BLaER1 treated with 17β-estradiol and CSF1 and Interleukin-3, amounts not matched to agents 10 nM and 100 nM (cell line): ENCODE data around the gene MDFIC2.

Experiments
- H3K27ac ChIP-seq, 11 experiments: shearing (Covaris generic); formaldehyde crosslinking; 2 replicates each; pipeline ENCODE4 v1.8.1; 2022
- H3K27me3 ChIP-seq, 11 experiments: shearing (Covaris generic); formaldehyde crosslinking; 2 replicates each; pipeline ENCODE4 v1.8.1; 2022
- H3K36me3 ChIP-seq, 11 experiments: shearing (Covaris generic); formaldehyde crosslinking; 2 replicates each; pipeline ENCODE4 v1.8.1; 2022
- H3K4me1 ChIP-seq, 10 experiments: shearing (Covaris generic); formaldehyde crosslinking; 2 replicates each; pipeline ENCODE4 v1.8.1; 2022
- H3K4me2 ChIP-seq, 11 experiments: shearing (Covaris generic); formaldehyde crosslinking; 2 replicates each; pipeline ENCODE4 v1.8.1; 2022
- H3K4me3 ChIP-seq, 10 experiments: shearing (Covaris generic); formaldehyde crosslinking; 2 replicates each; pipeline ENCODE4 v1.8.1; 2022
- H3K9ac ChIP-seq, 11 experiments: shearing (Covaris generic); formaldehyde crosslinking; 2 replicates each; pipeline ENCODE4 v1.8.1; 2022
- H3K9me3 ChIP-seq, 11 experiments: shearing (Covaris generic); formaldehyde crosslinking; replicated peaks in 1 of 11; 2 replicates each; pipeline ENCODE4 v1.8.1; 2022
- H4K20me1 ChIP-seq, 11 experiments: shearing (Covaris generic); formaldehyde crosslinking; 2 replicates each; pipeline ENCODE4 v1.8.1; 2022
- Cebpa-rat ChIP-seq, 11 experiments: shearing (Covaris generic); IDR thresholded peaks; 2 replicates each; pipeline ENCODE4 v1.8.1; 2022

Gene MDFIC2

GRCh38 chr3:70272798-70273197 is 39.6 kb downstream of the MDFIC2 start:
- no peaks in the 10 kb centered on the region for H3K27me3 ChIP-seq
- H3K27ac ChIP-seq: no peak overlapping the region
- no peaks in the 10 kb centered on the region for H4K20me1 ChIP-seq
- no peaks in the 10 kb centered on the region for H3K36me3 ChIP-seq
- no peak overlapping the region for H3K4me3 ChIP-seq
- H3K9me3 ChIP-seq: no peaks in the 10 kb centered on the region
- H3K4me1 ChIP-seq: no peaks in the 10 kb centered on the region
- H3K4me2 ChIP-seq: no peak overlapping the region
- TF ChIP-seq Cebpa-rat (IDR thresholded peaks at IDR 0.05): no peak
- no peak overlapping the region for H3K9ac ChIP-seq

GRCh38 chr3:70264122-70264780 is 48.2 kb downstream of the MDFIC2 start:
- Histone ChIP-seq H3K27ac (no peak overlapping the region), H4K20me1 (no peaks in the 10 kb centered on the region), H3K9ac (no peak overlapping the region), H3K36me3 (no peaks in the 10 kb centered on the region), H3K9me3 (no peaks in the 10 kb centered on the region), H3K27me3 (no peaks in the 10 kb centered on the region), H3K4me1 (no peaks in the 10 kb centered on the region), H3K4me2 (no peak overlapping the region), H3K4me3 (no peak overlapping the region)
- TF ChIP-seq Cebpa-rat (IDR thresholded peaks at IDR 0.05): no peak

GRCh38 chr3:70261283-70261682 is 51.2 kb downstream of the MDFIC2 start:
- H3K4me2 ChIP-seq: no peak overlapping the region
- no peaks in the 10 kb centered on the region for H3K9me3 ChIP-seq
- no peaks in the 10 kb centered on the region for H3K4me1 ChIP-seq
- H3K36me3 ChIP-seq: no peaks in the 10 kb centered on the region
- H3K27me3 ChIP-seq: no peaks in the 10 kb centered on the region
- H3K9ac ChIP-seq: no peak overlapping the region
- H3K4me3 ChIP-seq: no peak overlapping the region
- no peaks in the 10 kb centered on the region for H4K20me1 ChIP-seq
- no peak for TF ChIP-seq Cebpa-rat (IDR thresholded peaks at IDR 0.05)
- no peak overlapping the region for H3K27ac ChIP-seq

- Histone ChIP-seq H4K20me1 (no peaks in the 10 kb centered on the region), H3K27me3 (no peaks in the 10 kb centered on the region), H3K4me2 (no peak overlapping the region), H3K9ac (no peak overlapping the region), H3K4me1 (no peaks in the 10 kb centered on the region), H3K4me3 (no peak overlapping the region), H3K36me3 (no peaks in the 10 kb centered on the region), H3K9me3 (no peaks in the 10 kb centered on the region), H3K27ac (no peak overlapping the region)
- TF ChIP-seq Cebpa-rat (IDR thresholded peaks at IDR 0.05): no peak
These were observed 55.9 kb downstream of the MDFIC2 start for GRCh38 chr3:70256566-70256965.

- Histone ChIP-seq H3K9me3 (no peaks in the 10 kb centered on the region), H3K4me1 (no peaks in the 10 kb centered on the region), H3K27me3 (no peaks in the 10 kb centered on the region), H3K36me3 (no peaks in the 10 kb centered on the region), H3K4me3 (no peak overlapping the region), H3K9ac (no peak overlapping the region), H3K4me2 (no peak overlapping the region), H3K27ac (no peak overlapping the region), H4K20me1 (no peaks in the 10 kb centered on the region)
- no peak for TF ChIP-seq Cebpa-rat (IDR thresholded peaks at IDR 0.05)
These were observed 61.9 kb downstream of the MDFIC2 start for GRCh38 chr3:70250492-70250891.

GRCh38 chr3:70249509-70250160 is 62.8 kb downstream of the MDFIC2 start:
- Histone ChIP-seq H3K4me3 (no peak overlapping the region), H4K20me1 (no peaks in the 10 kb centered on the region), H3K4me1 (no peaks in the 10 kb centered on the region), H3K27me3 (no peaks in the 10 kb centered on the region), H3K9me3 (no peaks in the 10 kb centered on the region), H3K4me2 (no peak overlapping the region), H3K36me3 (no peaks in the 10 kb centered on the region), H3K9ac (no peak overlapping the region), H3K27ac (no peak overlapping the region)
- no peak for TF ChIP-seq Cebpa-rat (IDR thresholded peaks at IDR 0.05)

- Histone ChIP-seq H3K4me1 (no peaks in the 10 kb centered on the region), H3K9me3 (no peaks in the 10 kb centered on the region), H3K27me3 (no peaks in the 10 kb centered on the region), H3K4me2 (no peak overlapping the region), H3K4me3 (no peak overlapping the region), H4K20me1 (no peaks in the 10 kb centered on the region), H3K36me3 (no peaks in the 10 kb centered on the region), H3K9ac (no peak overlapping the region), H3K27ac (no peak overlapping the region)
- TF ChIP-seq Cebpa-rat (IDR thresholded peaks at IDR 0.05): no peak
These were observed 63.6 kb downstream of the MDFIC2 start for GRCh38 chr3:70248856-70249255.

GRCh38 chr3:70247955-70248354 is 64.5 kb downstream of the MDFIC2 start:
- H3K4me1 ChIP-seq: no peaks in the 10 kb centered on the region
- H3K9ac ChIP-seq: no peak overlapping the region
- H3K27me3 ChIP-seq: no peaks in the 10 kb centered on the region
- H3K27ac ChIP-seq: no peak overlapping the region
- H4K20me1 ChIP-seq: no peaks in the 10 kb centered on the region
- H3K9me3 ChIP-seq: no peaks in the 10 kb centered on the region
- H3K4me2 ChIP-seq: no peak overlapping the region
- H3K4me3 ChIP-seq: no peak overlapping the region
- H3K36me3 ChIP-seq: no peaks in the 10 kb centered on the region
- no peak for TF ChIP-seq Cebpa-rat (IDR thresholded peaks at IDR 0.05)

GRCh38 chr3:70245746-70246525 is 66.5 kb downstream of the MDFIC2 start:
- Histone ChIP-seq H3K4me3 (no peak overlapping the region), H3K4me2 (no peak overlapping the region), H3K27ac (no peak overlapping the region), H3K9me3 (no peaks in the 10 kb centered on the region), H3K4me1 (no peaks in the 10 kb centered on the region), H3K9ac (no peak overlapping the region), H3K27me3 (no peaks in the 10 kb centered on the region), H3K36me3 (no peaks in the 10 kb centered on the region), H4K20me1 (no peaks in the 10 kb centered on the region)
- TF ChIP-seq Cebpa-rat (IDR thresholded peaks at IDR 0.05): no peak

GRCh38 chr3:70244422-70244821 is 68.0 kb downstream of the MDFIC2 start:
- Histone ChIP-seq H3K27ac (no peak overlapping the region), H3K4me1 (no peaks in the 10 kb centered on the region), H4K20me1 (no peaks in the 10 kb centered on the region), H3K4me3 (no peak overlapping the region), H3K9me3 (no peaks in the 10 kb centered on the region), H3K36me3 (no peaks in the 10 kb centered on the region), H3K4me2 (no peak overlapping the region), H3K9ac (no peak overlapping the region), H3K27me3 (no peaks in the 10 kb centered on the region)
- no peak for TF ChIP-seq Cebpa-rat (IDR thresholded peaks at IDR 0.05)
